Measurements from ENCODE around the gene ZNF560. TPM values are rescaled to one million over a fixed set of nuclear protein-coding genes. Genes with fewer than 3 reads are reported as not detected.
A peak's percentile ranks its signal among the peaks of the same experiment; 100 is the strongest.

ZNF560 gene
- total RNA-seq, 2 donors from 2014 or later: not detected

DNA sequence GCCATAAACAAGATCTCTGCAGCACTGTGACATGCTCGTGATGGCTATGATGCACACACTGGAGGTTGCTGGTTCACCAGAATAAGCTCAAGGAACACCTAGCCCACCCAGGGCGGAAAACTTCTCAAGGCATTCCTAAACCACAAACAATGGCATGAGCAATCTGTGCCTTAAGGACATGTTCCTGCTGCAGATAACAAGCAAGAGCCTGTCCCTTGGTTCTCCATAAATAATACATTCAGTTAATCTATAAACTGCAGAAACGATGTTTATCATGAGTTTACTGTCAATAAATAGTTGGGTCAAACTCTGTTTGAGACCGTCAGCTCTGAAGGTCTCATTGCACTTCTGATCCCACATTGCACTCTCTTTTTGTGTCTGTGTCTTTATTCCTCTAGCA lies 44.5 kb downstream of the ZNF560 start:
- no peak for DNase-seq (ENCODE audit: low spot score)
- intact Hi-C loops (cut with DNase I): loop anchor here in 1 of 2 donors (5.0 kb wide), 1 partner anchor 38 kb away; no protein-coding TSS in a partner anchor

DNA sequence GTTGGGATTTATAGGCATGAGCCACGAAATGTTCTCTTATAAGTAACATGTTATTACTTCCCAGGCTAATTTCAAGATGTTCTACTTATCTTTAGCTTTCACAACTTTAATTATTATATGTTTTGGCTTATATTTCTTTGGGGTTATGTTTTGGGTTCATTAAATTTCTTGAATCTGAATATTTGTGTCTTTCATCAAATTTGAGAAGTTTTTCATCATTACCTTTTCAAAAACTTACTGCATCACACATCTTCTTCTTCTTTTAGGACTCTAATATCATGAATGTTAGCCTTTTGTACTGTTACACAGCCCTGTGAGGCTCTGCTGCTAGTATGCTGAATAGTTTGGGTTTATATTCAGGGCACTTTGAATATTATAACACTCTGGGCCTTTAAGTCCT lies 53.4 kb downstream of the ZNF560 start:
- intact Hi-C loops (cut with DNase I): no loop called here
- no peak for DNase-seq (ENCODE audit: low spot score)

DNA sequence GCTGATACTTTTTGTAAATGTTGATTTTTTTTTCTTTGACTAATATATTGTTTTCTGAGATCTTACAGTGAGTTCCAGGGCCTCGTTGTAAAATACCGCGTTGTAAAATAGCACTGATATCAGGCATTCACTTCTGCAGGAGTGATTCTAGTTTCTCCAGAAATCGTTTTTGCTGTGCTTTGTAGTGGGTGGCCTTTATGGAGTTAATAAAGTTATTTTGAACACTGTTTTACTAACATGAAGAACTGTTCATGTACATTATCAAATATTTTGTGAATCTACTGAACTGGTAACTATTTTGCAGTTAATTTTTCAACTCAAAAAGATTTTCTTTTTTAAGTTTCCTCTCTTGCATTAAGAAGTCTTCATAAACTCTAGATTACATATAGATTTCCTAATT lies 62.1 kb downstream of the ZNF560 start:
- no peak for DNase-seq (ENCODE audit: low spot score)
- intact Hi-C loops (cut with DNase I): no loop called here

DNA sequence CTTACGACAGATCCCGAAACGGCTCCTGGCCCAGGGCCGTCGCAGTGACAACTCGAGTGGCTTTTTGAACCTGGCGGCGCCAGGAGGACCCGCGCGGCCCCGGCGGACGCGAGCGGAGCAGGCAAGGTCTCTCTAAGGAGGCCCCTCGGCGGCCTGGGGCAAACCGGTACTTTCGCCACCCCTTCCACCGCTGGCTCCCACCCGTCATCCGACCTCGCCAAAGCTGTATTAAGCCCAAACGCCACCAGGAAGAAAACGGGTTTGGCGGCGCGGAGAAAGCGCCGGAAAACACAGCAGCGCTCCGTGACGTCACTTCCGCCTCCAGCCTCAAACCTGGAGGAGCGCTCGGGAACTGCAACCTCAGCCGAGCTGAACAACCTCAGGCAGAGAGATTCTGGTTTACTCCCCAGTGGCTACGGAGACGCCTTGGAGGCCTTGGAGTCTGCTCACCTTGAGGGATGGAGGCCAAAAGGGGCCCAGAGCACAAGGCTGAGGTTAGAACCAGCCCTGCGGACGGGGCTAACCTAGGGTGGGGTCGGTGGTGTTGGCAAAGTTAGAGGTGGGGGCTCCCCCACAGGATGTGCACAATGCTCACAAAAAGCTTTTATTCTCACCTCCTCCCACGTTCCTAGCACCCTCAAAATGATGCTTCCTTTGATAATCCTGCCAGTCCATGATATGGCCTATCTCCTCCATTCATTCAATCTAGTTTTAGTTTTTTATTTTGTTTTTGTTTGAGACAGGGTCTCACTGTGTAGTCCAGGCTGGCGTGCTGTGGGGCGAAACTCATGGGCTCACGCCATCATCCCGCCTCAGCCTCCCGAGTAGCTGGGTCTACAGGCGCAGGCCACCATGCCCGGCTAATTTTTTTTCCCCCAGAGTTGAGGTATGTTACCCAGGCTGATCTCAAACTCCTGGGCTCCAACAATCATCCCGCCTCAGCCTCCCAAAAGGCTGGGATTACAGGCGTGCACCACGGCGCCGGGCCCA lies 62.8 kb downstream of the ZNF560 start, which contains the start of gene ZNF266:
Gene ZNF266, minus strand, starts transcription at position 295 of the 990 bp plus-strand sequence. CDS start 15,484 bp downstream, outside the sequence.
- peak; percentile 96 for DNase-seq (ENCODE audit: low spot score)
- intact Hi-C loops (cut with DNase I): no loop called here

DNA sequence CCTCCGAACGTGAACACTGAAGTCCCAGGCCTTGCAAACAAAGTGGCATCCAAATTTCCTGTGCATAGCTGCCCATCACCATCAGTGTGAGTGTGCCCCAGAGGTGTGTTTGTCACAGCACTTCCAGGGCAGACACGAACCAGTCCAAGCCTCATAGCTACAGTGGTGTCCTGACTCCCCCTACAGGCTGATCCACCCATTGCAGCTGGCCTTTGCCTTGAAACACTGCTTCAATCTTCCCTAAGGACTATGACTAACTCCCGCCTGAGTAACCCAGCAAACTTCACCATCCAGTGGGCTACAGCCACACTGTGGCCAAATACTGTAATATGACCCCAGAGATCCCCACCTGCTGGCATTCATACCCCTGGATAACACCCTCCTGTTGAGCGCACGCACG lies 66.9 kb downstream of the ZNF560 start:
- intact Hi-C loops (cut with DNase I): no loop called here
- DNase-seq (ENCODE audit: low spot score): no peak

DNA sequence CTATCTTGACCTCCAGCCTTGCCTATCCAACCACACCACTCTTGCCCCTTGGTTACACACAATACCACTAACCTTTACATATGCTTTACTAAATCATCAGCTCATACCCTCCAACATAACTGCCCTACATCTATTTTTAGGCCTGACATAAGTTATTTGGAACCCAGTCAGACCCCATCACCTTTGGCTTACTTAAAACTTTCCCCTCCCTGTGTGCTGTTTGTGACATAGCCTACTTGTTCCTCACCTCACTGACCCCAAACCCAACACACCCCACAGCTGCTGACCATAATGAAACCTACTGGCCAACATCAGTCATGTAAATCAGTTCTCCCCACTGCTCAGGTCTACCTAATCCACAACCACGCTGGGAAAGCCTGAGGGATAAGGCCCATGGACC lies 68.0 kb downstream of the ZNF560 start:
- DNase-seq (ENCODE audit: low spot score): no peak
- intact Hi-C loops (cut with DNase I): no loop called here

DNA sequence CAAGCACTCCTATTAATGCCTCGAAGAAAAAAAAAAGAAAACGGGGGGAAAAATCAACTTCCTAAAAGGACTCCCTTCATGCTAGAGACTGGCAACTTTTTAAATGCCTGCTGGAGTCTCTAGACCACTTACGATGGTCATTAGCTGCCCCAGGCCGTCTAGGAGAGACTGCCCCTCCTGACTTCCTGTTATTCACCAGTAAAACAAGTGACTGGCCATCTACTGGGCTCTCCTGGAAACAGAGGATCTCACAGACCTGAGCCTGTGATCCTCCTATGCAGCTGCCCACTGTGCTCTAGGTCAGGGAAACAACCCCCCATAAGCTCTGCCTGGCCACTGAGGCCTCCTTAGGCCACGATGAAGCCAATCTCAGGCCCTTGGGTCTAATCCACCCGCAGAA lies 70.5 kb downstream of the ZNF560 start:
- intact Hi-C loops (cut with DNase I): no loop called here
- DNase-seq (ENCODE audit: low spot score): no peak

Other genes starting within 250 kb of the ZNF560 start
- gene OR7E24, start 247.7 kb downstream of the ZNF560 start, total RNA-seq: not detected
- 1 to 10 TPM; 7.0 to 7.5 TPM for gene ZNF699, start 188.8 kb downstream of the ZNF560 start, total RNA-seq
- 10 to 100 TPM; 14.2 to 19.9 TPM for gene ZNF559, start 174.4 kb downstream of the ZNF560 start, total RNA-seq
- gene ZNF177, start 135.6 kb downstream of the ZNF560 start, total RNA-seq: 1 to 10 TPM; 1.9 to 4.0 TPM
- 10 to 100 TPM; 19.3 to 20.0 TPM for gene ZNF266, start 63.0 kb downstream of the ZNF560 start, total RNA-seq
- 10 to 100 TPM; 16.8 to 16.9 TPM for gene ZNF426, start 40.0 kb upstream of the ZNF560 start, total RNA-seq
- gene ZNF121, start 85.9 kb upstream of the ZNF560 start, total RNA-seq: 10 to 100 TPM; 26.8 to 30.0 TPM
- 10 to 100 TPM; 21.5 to 27.4 TPM for gene ZNF561, start 122.6 kb upstream of the ZNF560 start, total RNA-seq
- 10 to 100 TPM; 26.4 to 33.2 TPM for gene ZNF562, start 176.5 kb upstream of the ZNF560 start, total RNA-seq

Data from posterior vena cava (tissue), 2 donors.